Gastrocnemius medialis (tissue), 4 donors: ENCODE measurements around the gene SRR. TPM values are rescaled to one million over a fixed set of nuclear protein-coding genes. Genes with fewer than 3 reads are reported as not detected.

Experiments used
- ATAC-seq, 2 donors: fragments of 150-250 bp; one replicate each; pipeline ENCODE4 v1.9.1; 2016
- DNase-seq, 2 donors: peaks; one replicate each; pipeline ENCODE4 v3.0.0-alpha.2; 2019
- H3K27ac ChIP-seq, 4 donors: fragments of 200-600 bp; sonication (generic); 1 replicate in 1 of 4; 2 replicates in 3 of 4; pipeline ENCODE4 v1.5.1; 2016 to 2018; ENCODE audit warnings: mild to moderate bottlenecking in 2 of 4, moderate library complexity in 1 of 4
- H3K27me3 ChIP-seq, 3 donors: fragments of 200-600 bp; sonication (generic) in 2 of 3; 1 replicate in 1 of 3; 2 replicates in 2 of 3; pipeline versions ENCODE4 v1.5.1 to v1.6.0; 2016 to 2019; ENCODE audit warnings: mild to moderate bottlenecking in 1 of 3, moderate library complexity in 1 of 3
- H3K36me3 ChIP-seq, 2 donors: fragments of 200-600 bp; sonication (generic) in 1 of 2; one replicate each; pipeline ENCODE4 v1.5.1; 2017 to 2018
- H3K4me1 ChIP-seq, 2 donors: fragments of 200-600 bp; sonication (generic) in 1 of 2; one replicate each; pipeline ENCODE4 v1.5.1; 2016 to 2017; ENCODE audit warnings: mild to moderate bottlenecking in 2 of 2
- H3K4me3 ChIP-seq, 4 donors: fragments of 200-600 bp; sonication (generic) in 3 of 4; 1 replicate in 1 of 4; 2 replicates in 3 of 4; pipeline ENCODE4 v1.5.1; 2016 to 2019; ENCODE audit warnings: mild to moderate bottlenecking in 2 of 4
- H3K9me3 ChIP-seq, 3 donors: fragments of 200-600 bp; sonication (generic) in 2 of 3; 1 replicate in 1 of 3; 2 replicates in 2 of 3; pipeline ENCODE4 v1.5.1; 2016 to 2019
- POLR2A ChIP-seq, 2 donors: fragments of 450-650 bp; IDR thresholded peaks; one replicate each; pipeline ENCODE4 v1.6.1; 2017; ENCODE audit warnings: antibody characterized with exemption in 2 of 2, mild to moderate bottlenecking in 2 of 2, moderate library complexity in 2 of 2
- in situ Hi-C, 4 donors: fragments of 200-750 bp; cut with MboI; loops; one replicate each; pipeline versions ENCODE4 v1.15.0 to v1.8.0; 2017; ENCODE audit warnings: low sequenced_read_pairs in 4 of 4
- intact Hi-C: fragments of 100-400 bp; cut with DNase I; formaldehyde crosslinking; loops from one replicate; pipeline ENCODE4 v1.15.1; 2023; ENCODE audit warnings: low total_unique reads
- total RNA-seq, 4 donors: library from RNA; depleted of rRNA; stranded (reverse); fragments of >200 nt; gene quantifications; one replicate each; pipeline versions ENCODE4 v1.1.0 to v1.2.3, GENCODE V29; 2016
- TF ChIP-seq, protein P1 (sequence below), 5 experiments: fragments of 450-650 bp in 3 of 5; fragments of 200-600 bp in 2 of 5; sonication (generic) in 2 of 5; IDR thresholded peaks in 4 of 5; conservative IDR thresholded peaks in 1 of 5; 1 replicate in 4 of 5; 2 replicates in 1 of 5; pipeline ENCODE4 v1.5.1; 2016 to 2019; ENCODE audit warnings: antibody characterized with exemption in 5 of 5, mild to moderate bottlenecking in 3 of 5, moderate library complexity in 3 of 5

Gene SRR
- total RNA-seq, 4 donors from 2014 or later, result 3.0 to 20.0 (median 10.7) TPM

DNA sequence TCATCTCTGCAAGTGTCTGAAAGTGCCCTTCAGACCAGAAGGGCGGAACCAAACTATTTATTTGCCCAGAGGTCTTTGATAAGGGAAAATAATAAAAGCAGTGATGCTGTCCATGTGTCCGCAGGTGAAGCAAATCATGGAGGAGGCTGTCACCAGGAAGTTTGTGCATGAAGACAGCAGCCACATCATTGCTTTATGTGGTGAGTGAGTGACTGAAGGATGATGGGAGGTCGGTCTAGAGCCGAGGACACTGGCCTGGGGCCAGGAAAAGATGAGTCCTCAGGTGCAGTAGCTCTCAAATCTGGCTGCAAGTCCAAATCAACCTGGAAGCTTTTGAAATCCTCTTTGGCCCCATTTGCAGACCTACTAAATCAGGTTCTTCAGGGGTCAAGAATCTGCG lies 39.7 kb downstream of the SRR start:
- ATAC-seq, result no peak
- H3K27ac ChIP-seq, result no peak overlapping the region
- H3K4me3 ChIP-seq, result no peak overlapping the region
- H3K9me3 ChIP-seq, result no peaks in the 10 kb centered on the region
- H3K4me1 ChIP-seq, result peaks cover 10 to 11% of the 10 kb centered on the region in 2 donors
- in situ Hi-C loops (no loop called here), intact Hi-C loops (no loop called here)
- DNase-seq, result no peak
- TF ChIP-seq, protein P1, sequence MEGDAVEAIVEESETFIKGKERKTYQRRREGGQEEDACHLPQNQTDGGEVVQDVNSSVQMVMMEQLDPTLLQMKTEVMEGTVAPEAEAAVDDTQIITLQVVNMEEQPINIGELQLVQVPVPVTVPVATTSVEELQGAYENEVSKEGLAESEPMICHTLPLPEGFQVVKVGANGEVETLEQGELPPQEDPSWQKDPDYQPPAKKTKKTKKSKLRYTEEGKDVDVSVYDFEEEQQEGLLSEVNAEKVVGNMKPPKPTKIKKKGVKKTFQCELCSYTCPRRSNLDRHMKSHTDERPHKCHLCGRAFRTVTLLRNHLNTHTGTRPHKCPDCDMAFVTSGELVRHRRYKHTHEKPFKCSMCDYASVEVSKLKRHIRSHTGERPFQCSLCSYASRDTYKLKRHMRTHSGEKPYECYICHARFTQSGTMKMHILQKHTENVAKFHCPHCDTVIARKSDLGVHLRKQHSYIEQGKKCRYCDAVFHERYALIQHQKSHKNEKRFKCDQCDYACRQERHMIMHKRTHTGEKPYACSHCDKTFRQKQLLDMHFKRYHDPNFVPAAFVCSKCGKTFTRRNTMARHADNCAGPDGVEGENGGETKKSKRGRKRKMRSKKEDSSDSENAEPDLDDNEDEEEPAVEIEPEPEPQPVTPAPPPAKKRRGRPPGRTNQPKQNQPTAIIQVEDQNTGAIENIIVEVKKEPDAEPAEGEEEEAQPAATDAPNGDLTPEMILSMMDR (IDR thresholded peaks at IDR 0.05 in 4 of 5, conservative IDR thresholded peaks at IDR 0.05 in 1 of 5), result no peak
- TF ChIP-seq POLR2A (IDR thresholded peaks at IDR 0.05), result no peak
- no peaks in the 10 kb centered on the region for H3K36me3 ChIP-seq
- H3K27me3 ChIP-seq, result no peaks in the 10 kb centered on the region

DNA sequence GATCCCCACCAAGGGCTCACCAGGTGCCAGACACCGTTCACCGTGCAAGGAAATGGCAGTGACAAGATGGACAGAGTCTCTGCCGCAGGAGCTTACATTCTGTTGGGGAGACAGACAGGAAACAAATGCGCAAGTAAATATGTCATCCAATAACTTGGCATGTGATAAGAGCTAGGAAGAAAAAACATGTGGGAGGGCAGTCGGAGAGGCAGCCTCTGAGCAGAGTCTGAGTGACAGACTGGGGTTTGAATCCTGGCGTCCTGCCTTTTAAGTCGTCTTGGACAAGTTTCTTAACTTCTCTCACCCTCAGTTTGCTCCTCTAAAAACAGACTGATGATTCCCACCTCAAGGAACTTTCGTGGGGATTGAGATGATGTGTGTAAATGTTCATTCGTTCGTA lies 40.8 kb downstream of the SRR start:
- ATAC-seq (no peak), DNase-seq (no peak)
- TF ChIP-seq, protein P1 (IDR thresholded peaks at IDR 0.05 in 4 of 5, conservative IDR thresholded peaks at IDR 0.05 in 1 of 5), result no peak
- TF ChIP-seq POLR2A (IDR thresholded peaks at IDR 0.05), result no peak
- intact Hi-C loops (no loop called here), in situ Hi-C loops (no loop called here)
- H3K4me3 ChIP-seq, result no peak overlapping the region
- no peaks in the 10 kb centered on the region for H3K9me3 ChIP-seq
- H3K27me3 ChIP-seq, result no peaks in the 10 kb centered on the region
- H3K27ac ChIP-seq, result no peak overlapping the region
- peaks cover 11 to 14% of the 10 kb centered on the region in 2 donors for H3K4me1 ChIP-seq
- no peaks in the 10 kb centered on the region for H3K36me3 ChIP-seq

DNA sequence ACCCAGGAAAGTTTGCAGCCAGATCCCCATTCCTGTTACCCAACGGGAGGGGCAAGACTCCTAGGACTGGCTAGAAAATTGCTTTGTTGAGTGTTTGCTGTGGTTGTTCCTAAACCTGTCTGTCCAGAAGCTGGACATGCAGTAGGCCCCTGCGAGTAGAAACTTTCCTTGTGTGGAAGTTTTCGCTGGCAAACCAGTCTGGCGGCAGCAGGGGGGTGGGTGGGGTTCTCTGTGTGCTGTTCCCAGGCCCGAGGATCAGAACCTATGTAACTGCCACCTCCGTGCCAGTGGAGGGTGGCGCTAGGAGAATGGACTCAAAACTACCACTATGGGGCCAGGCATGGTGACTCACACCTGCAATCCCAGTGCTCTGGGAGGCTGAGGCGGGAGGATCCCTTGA lies 42.7 kb downstream of the SRR start:
- peak overlapping the region; percentile 24 to 87 (median 80) for H3K27ac ChIP-seq
- no peak overlapping the region for H3K4me3 ChIP-seq
- DNase-seq, result no peak
- no peak for ATAC-seq
- no peaks in the 10 kb centered on the region for H3K36me3 ChIP-seq
- intact Hi-C loops (no loop called here), in situ Hi-C loops (no loop called here)
- H3K4me1 ChIP-seq, result peaks cover 11 to 14% of the 10 kb centered on the region in 2 donors
- H3K9me3 ChIP-seq, result no peaks in the 10 kb centered on the region
- TF ChIP-seq, protein P1 (IDR thresholded peaks at IDR 0.05 in 4 of 5, conservative IDR thresholded peaks at IDR 0.05 in 1 of 5), result no peak
- no peak for TF ChIP-seq POLR2A (IDR thresholded peaks at IDR 0.05)
- H3K27me3 ChIP-seq, result no peaks in the 10 kb centered on the region

DNA sequence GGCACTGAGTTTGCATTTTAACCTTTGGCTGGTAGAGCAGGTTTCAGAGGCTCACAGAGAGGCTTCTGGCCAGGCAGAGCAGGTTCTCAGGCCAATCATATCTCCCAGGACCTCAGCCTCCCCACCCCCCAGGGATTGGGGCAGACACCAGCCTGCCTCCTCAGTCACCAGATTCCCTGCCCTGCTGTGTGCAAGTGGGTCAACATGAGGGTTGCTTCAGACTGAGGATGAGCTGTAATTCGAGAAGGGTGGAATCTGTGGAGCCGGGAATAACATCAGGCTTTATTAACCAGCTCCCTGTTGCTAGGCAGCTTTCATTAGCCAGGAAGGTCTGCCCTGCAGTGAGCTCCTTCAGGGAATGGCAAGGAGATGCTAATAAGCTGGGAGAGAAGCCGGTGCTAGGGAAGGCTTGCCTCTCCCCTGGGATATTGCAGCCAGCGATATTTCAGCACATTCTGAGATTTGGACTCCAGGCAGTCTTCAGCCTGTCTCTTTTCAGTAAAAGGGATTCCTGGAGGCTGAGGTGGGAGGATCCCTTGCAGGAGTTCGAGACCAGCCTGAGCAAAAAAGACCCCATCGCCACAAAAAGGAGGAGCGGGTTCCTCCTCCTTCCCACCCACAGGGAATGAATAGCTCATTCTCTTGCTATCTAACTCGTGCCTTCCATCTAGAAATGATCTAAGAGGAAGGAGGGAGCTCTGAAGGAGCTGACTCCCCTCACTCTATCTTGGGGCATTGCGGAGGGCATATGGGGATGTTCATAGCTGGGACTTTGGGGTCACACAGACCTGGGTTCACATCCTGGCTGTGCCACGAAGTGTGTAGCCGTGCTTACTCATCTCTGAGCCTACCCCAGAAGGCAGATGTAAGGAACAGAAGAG lies 44.3 kb downstream of the SRR start:
- no peaks in the 10 kb centered on the region for H3K27me3 ChIP-seq
- H3K4me3 ChIP-seq, result no peak overlapping the region
- intact Hi-C loops, result loop anchor here (1.0 kb wide), 1 partner anchor 16 kb away; no protein-coding TSS in a partner anchor
- in situ Hi-C loops, result no loop called here
- TF ChIP-seq, protein P1 (IDR thresholded peaks at IDR 0.05 in 4 of 5, conservative IDR thresholded peaks at IDR 0.05 in 1 of 5), result no peak
- TF ChIP-seq POLR2A (IDR thresholded peaks at IDR 0.05), result no peak
- H3K36me3 ChIP-seq, result no peaks in the 10 kb centered on the region
- no peaks in the 10 kb centered on the region for H3K9me3 ChIP-seq
- peaks cover 14% of the 10 kb centered on the region in 2 donors for H3K4me1 ChIP-seq
- DNase-seq (peak; percentile 87 to 91), ATAC-seq (peak; percentile 98 to 99)
- H3K27ac ChIP-seq, result peak overlapping the region; percentile 79 to 87 (median 84)
